Measurements from ENCODE around the gene MRGPRX4.
"Not testable (repeated sequence)": the region's sequence is repeated elsewhere in the genome, so short reads cannot be mapped to it uniquely, and the experiment has no call there.

Gene MRGPRX4

GRCh38 chr11:18172666-18173065 lies at the start of gene MRGPRX4:
Gene MRGPRX4, plus strand, starts transcription at chr11:18172837. Its CDS starts 420 bp downstream, at chr11:18173257.
- no peak for DNase-seq

DNA sequence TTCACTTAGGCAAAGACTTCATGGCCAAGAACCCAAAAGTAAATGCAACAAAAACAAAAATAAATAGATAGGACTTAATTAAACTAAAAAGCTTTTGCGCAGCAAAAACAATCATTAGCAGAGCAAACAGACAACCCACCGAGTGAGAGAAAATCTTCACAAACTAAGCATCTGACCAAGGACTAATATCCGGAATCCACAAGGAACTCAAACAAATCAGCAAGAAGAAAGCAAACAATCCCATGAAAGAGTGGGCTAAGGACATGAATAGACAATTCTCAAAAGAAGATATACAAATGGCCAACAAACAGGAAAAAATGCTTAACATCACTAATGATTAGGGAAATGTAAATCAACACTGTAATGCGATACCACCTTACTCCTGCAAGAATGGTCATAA lies 41.5 kb upstream of the MRGPRX4 start:
- DNase-seq = not testable (repeated sequence)

DNA sequence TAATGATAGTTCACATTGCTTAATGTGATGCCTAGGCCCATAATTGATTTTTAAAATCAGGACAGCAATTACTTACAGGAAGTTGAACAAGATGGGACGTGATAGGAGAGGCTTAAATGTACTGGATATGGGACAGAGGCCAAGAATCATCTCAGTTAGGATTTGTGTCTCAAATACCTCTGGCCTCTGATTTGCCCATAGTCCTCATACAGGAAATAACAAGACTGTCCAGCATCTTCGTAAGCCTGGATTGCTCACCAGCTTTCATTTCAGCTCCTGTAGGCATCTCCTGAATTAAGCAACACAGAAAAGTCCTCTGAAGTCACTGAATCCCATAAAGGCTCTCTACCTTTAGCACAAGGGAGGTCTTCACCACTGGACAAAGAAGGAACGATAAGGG lies 40.3 kb upstream of the MRGPRX4 start, which contains the start of gene MRGPRX3:
MRGPRX3 (plus strand) TSS at position 231 of the 400 bp plus-strand sequence. CDS start 4,632 bp downstream, outside the sequence.
- no peak for DNase-seq

DNA sequence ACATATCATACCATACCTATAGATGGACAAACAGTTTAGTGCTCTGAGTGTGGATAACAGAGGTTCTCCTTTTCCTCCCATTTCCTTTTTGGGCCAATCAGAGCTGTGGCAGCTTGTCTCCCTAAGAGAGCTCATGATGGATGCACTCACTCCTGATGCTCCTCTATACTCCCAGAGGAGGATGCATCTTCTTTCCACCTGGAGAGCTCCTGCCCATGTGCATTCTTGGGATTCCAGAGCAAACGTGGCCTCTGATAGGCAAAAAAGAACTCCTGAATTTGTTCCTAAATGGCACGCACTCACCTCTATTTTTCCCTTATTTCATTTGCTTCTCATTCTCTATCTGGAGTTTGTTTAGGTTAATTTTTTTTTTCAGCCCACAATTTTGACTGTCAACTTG lies 37.3 kb upstream of the MRGPRX4 start:
- no peak for DNase-seq

DNA sequence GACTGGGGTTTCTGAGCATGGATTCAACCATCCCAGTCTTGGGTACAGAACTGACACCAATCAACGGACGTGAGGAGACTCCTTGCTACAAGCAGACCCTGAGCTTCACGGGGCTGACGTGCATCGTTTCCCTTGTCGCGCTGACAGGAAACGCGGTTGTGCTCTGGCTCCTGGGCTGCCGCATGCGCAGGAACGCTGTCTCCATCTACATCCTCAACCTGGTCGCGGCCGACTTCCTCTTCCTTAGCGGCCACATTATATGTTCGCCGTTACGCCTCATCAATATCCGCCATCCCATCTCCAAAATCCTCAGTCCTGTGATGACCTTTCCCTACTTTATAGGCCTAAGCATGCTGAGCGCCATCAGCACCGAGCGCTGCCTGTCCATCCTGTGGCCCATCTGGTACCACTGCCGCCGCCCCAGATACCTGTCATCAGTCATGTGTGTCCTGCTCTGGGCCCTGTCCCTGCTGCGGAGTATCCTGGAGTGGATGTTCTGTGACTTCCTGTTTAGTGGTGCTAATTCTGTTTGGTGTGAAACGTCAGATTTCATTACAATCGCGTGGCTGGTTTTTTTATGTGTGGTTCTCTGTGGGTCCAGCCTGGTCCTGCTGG lies 35.3 kb upstream of the MRGPRX4 start:
- DNase-seq = no peak

GRCh38 chr11:18140145-18140544 lies 32.5 kb upstream of the MRGPRX4 start:
- DNase-seq = no peak

DNA sequence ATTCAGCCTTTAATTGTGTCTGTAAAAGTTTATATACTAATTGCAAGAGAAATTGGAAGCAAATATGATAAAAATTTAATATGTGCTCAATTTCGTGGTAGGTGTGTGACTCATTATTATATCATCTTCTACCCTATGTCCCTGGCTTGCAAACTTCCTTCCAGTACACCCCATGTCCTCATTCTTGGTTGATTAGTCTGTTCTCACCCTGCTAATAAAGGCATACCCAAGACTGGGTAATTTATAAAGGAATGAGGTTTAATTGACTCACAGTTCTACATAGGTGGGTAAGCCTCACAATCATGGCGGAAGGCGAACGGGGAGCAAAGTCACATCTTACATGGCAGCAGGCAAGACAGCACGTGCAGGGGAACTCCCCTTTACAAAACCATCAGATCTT lies 28.4 kb upstream of the MRGPRX4 start:
- DNase-seq = no peak

- DNase-seq = no peak
Observed at GRCh38 chr11:18145025-18145424, 27.6 kb upstream of the MRGPRX4 start.

DNA sequence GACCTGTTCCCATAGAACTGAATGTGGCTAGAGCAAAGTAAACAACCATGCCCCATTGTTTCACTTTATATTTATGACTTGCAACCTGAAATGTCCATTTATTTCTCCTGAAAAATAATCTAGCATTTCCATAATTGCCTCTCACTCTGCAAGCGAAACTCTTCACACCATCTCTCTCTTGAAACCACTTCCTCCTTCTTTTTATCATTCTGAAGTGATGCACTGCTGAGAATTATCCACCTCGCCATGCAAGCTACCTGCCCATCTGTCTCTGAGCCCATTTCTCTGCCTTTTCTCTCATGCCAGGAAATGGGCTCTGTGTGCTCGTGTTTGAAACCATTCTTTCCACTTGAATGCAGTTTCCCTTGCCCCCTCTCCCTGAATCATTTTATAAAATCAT lies 26.8 kb upstream of the MRGPRX4 start:
- DNase-seq = no peak

GRCh38 chr11:18151581-18151980 lies 21.1 kb upstream of the MRGPRX4 start:
- DNase-seq = no peak

DNA sequence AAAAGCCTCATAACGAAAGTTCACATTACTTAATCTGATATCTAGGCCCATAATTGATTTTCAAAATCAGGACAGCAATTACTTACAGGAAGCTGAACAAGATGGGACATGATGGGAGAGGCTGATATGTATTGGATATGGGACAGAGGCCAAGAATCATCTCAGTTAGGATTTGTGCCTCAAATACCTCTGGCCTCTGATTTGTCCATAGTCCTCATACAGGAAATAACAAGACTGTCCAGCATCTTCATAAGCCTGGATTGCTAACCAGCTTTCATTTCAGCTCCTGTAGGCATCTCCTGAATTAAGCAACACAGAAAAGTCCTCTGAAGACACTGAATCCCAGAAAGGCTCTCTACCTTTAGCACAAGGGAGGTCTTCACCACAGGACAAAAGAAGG lies 4.3 kb upstream of the MRGPRX4 start:
- no peak for DNase-seq

- no peak for DNase-seq
Observed at GRCh38 chr11:18171377-18172000, 1.1 kb upstream of the MRGPRX4 start.

- DNase-seq = no peak
Observed at GRCh38 chr11:18173225-18173866, 709 bp downstream of the MRGPRX4 start.

- DNase-seq = no peak
Observed at GRCh38 chr11:18188796-18189195, 16.2 kb downstream of the MRGPRX4 start.

DNA sequence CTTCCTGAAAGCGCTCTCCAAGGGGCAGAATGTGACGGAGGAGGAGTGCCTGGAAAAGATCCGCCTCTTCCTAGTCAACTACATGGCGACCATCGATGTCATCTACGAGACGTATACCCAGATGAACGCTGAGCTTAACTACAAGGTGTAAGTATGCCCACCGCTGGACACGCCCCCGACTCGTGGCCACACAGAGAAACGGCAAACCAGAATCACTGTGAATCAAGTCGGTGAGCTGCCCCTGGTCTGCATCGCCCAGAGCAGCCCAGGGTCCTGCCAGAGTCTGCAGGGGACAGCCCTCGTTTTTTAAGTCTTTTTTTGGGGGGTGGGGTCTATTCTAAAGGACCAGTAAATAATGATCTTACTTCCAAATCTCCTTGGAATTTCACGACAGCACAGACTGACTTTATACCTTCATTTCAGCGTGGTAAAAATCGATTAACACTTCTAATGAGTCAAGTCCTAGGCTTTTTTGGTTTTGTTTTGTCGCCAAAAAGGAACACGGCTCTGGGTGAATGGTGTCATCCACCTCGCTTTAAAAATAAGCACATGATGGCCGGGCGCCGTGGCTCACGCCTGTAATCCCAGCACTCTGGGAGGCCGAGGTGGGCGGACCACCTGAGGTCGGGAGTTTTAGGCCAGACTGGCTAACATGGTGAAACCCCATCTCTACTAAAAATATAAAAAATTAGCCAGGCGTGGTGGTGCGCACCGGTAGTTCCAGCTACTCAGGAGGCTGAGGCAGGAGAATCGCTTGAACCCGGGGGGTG lies 17.0 kb downstream of the MRGPRX4 start:
- DNase-seq = not testable (repeated sequence)

- no peak for DNase-seq
Observed at GRCh38 chr11:18191376-18191775, 18.7 kb downstream of the MRGPRX4 start.

DNA sequence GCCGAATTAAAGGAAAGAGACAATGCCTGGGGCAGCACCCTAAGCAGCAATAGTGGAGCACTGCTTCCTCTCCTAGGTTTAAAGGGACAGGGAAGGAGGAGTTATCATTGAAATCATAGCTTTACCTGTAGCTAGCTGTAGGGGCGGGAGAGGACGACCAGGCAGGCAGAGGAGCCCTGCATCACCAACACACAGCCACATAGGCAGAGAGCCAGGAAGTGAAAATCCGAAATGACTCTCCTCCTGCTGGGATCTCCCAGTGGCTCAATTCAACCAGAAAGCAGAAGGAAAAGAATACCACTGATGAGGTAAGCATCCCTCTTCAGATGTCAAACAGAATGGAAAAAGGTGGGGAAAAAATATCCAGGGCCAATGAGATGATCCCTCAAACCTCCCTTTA lies 20.4 kb downstream of the MRGPRX4 start:
- no peak for DNase-seq

- DNase-seq = no peak
Observed at GRCh38 chr11:18196532-18196931, 23.9 kb downstream of the MRGPRX4 start.

- not testable (repeated sequence) for DNase-seq
Observed at GRCh38 chr11:18197738-18198137, 25.1 kb downstream of the MRGPRX4 start.

GRCh38 chr11:18203723-18204122 lies 31.1 kb downstream of the MRGPRX4 start:
- DNase-seq = no peak

DNA sequence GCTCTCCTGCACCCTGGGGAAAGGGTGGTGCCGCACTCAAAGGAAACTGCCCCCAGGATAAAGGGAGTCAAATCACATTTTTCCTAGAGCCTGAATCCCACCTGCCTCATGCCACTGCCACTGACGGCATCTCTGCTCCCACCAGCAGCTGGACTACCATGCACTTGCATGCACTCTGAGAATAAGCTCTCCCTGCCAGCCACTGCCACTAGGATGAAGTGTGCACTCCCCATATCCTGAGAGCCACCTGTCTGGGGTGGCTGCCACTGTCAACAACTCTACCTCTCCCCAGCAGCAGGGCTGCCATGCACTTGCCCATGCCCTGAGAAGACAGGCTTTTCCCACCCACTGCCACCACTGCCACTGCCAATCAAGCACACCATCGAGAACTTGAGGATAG lies 31.6 kb downstream of the MRGPRX4 start:
- DNase-seq = no peak

DNA sequence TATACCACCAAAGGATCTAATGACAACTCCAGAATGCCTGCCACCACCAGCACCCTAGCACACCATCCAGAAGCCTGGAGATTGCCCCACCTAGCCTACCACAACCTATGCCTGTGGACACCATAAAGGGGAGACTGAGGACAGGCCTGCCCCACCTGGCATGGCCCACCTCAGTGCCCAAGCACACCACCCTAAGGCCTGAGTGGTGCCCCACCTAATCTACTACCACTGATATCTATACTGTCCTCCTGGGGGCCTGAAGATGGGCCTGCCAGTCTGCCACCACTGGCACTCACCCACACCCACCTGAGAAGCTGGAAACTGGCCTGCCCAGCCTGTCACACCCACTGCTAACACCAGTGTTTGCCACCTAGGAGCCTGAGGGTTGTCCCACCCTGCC lies 32.1 kb downstream of the MRGPRX4 start:
- DNase-seq = no peak

DNA sequence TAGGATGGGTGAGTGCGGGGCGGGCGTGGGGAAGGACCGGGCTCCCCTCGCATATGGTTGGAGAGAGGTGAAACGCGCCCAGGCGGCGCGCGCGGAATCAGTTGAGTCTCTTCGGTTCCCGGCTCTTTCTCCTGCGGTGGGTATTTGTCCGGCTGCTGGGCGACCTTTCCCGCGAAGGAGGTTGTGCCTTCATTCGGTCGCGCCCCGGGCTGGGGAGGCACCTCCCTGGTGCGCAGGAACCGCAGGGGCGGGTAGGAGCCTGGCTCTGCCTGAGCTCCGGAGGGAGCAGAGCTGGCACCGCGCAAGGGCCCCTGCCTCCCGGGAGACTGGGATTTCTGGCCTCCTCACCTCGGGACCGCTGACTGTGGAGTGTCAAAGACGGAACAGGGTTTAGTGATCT lies 36.4 kb downstream of the MRGPRX4 start:
- DNase-seq = no peak

Data from activated effector memory CD4-positive, alpha-beta T cell treated with Interleukin-2 at 50 U/mL for 16 hours (primary cell).